ENCODE data around the gene WDR82. TPM values are rescaled to one million over a fixed set of nuclear protein-coding genes. Genes with fewer than 3 reads are reported as not detected.
A peak's percentile ranks its signal among the peaks of the same experiment; 100 is the strongest.

The WDR82 gene
- total and polyA plus RNA-seq, 12 donors, result 19.3 to 78.4 (median 69.4) TPM

DNA sequence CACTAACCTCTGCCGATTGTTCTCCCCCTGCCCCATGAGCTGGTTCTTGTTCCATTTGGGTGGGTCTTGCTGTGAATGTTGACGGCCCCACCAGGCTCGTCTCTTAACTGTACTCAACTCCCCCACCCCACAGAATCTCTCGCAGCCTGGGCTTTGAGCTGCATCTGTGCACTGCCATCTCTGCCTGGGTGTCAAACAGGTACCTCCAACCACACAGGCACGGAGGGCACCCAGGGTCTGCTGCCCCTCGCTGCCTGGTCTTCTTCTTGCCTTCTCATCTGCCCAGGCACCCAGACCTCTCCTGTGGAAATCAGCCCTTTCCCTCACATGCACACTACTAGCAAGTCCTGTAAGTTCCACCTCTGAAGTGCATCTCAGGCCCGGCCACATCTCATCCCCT is 63.1 kb downstream of the WDR82 start:
- DNase-seq (no peak), ATAC-seq (no peak)
- TF ChIP-seq, protein P1, sequence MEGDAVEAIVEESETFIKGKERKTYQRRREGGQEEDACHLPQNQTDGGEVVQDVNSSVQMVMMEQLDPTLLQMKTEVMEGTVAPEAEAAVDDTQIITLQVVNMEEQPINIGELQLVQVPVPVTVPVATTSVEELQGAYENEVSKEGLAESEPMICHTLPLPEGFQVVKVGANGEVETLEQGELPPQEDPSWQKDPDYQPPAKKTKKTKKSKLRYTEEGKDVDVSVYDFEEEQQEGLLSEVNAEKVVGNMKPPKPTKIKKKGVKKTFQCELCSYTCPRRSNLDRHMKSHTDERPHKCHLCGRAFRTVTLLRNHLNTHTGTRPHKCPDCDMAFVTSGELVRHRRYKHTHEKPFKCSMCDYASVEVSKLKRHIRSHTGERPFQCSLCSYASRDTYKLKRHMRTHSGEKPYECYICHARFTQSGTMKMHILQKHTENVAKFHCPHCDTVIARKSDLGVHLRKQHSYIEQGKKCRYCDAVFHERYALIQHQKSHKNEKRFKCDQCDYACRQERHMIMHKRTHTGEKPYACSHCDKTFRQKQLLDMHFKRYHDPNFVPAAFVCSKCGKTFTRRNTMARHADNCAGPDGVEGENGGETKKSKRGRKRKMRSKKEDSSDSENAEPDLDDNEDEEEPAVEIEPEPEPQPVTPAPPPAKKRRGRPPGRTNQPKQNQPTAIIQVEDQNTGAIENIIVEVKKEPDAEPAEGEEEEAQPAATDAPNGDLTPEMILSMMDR (IDR thresholded peaks at IDR 0.05), result no peak
- WGBS, 2 donors, result 94 to 95% methylated on average over 7 of the region's 7 CpGs
- H3K9me3 ChIP-seq, result no peaks in the 10 kb centered on the region
- H3K4me3 ChIP-seq, result no peak overlapping the region
- intact Hi-C loops (cut with DNase I), result loop anchor here in 4 of 10 donors (5.0 to 10.0 kb wide), 4 partner anchors 33 to 211 kb away; partner anchors contain the start of gene POC1A (in 2 of the 4)
- no peaks in the 10 kb centered on the region for H3K27me3 ChIP-seq
- peak overlapping the region in 8 of 10 donors; percentile 15 to 92 (median 82) for H3K27ac ChIP-seq
- H3K4me1 ChIP-seq, result peaks cover 17 to 54% (median 48%) of the 10 kb centered on the region in 9 donors
- peaks cover 0 to 60% (median 44%) of the 10 kb centered on the region in 9 donors for H3K36me3 ChIP-seq

DNA sequence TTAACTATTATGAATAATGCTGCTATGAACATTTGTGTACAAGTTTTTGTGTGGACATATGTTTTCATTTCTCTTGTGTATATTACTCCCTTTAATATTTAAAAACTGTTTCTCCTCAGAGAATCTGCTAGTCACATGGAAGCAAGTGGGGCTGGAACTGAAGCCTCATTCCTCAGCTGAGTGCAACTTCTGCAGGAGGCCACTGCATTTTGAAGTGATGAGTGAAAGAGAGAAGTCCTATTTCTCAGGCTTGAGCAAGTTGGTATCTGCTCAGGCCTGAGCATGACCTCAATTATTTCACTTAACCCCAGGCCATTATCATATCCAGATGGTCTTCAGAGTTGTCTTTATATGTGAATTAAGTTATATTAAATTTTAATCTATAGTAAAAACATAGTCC is 64.5 kb downstream of the WDR82 start:
- H3K4me3 ChIP-seq, result no peak overlapping the region
- TF ChIP-seq, protein P1 (IDR thresholded peaks at IDR 0.05), result no peak
- H3K4me1 ChIP-seq, result peaks cover 10 to 45% (median 34%) of the 10 kb centered on the region in 9 donors
- no peak overlapping the region for H3K27ac ChIP-seq
- H3K9me3 ChIP-seq, result no peaks in the 10 kb centered on the region
- no peaks in the 10 kb centered on the region for H3K27me3 ChIP-seq
- intact Hi-C loops (cut with DNase I), result loop anchor here in 4 of 10 donors (10.0 kb wide), 2 partner anchors 59 to 209 kb away; partner anchors contain the start of gene POC1A (in 1 of the 4)
- DNase-seq (no peak), ATAC-seq (no peak)
- peaks cover 0 to 75% (median 59%) of the 10 kb centered on the region in 9 donors for H3K36me3 ChIP-seq

DNA sequence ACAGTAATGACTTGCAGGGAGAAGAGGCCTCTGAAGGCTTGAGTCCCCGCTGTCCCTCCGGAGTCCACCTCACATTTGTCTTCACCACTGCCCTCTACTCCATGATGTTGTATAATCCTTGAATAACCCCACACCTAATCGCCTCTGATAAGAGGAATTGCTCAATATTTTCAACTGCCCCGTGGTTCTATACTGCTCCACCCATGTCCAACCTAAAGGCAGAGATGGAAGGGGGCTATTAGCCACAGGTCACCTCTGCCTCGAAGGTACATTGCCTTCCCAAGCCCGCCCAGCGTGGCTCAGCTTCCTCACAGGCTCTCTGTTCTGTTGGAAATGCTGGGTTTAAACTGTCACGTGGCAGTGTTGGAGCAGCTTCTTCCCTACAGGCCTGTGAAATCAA is 65.4 kb downstream of the WDR82 start:
- 76 to 93% methylated on average over 8 of the region's 8 CpGs for WGBS, 2 donors
- H3K36me3 ChIP-seq, result peaks cover 5 to 84% (median 68%) of the 10 kb centered on the region in 9 donors
- no peaks in the 10 kb centered on the region for H3K9me3 ChIP-seq
- no peak overlapping the region for H3K27ac ChIP-seq
- no peak overlapping the region for H3K4me3 ChIP-seq
- H3K4me1 ChIP-seq, result peaks cover 9 to 36% (median 25%) of the 10 kb centered on the region in 9 donors
- TF ChIP-seq, protein P1 (IDR thresholded peaks at IDR 0.05), result no peak
- no peaks in the 10 kb centered on the region for H3K27me3 ChIP-seq
- intact Hi-C loops (cut with DNase I), result loop anchor here in 4 of 10 donors (10.0 kb wide), 2 partner anchors 58 to 208 kb away; partner anchors contain the start of gene POC1A (in 1 of the 4)
- no peak for ATAC-seq
- no peak for DNase-seq

DNA sequence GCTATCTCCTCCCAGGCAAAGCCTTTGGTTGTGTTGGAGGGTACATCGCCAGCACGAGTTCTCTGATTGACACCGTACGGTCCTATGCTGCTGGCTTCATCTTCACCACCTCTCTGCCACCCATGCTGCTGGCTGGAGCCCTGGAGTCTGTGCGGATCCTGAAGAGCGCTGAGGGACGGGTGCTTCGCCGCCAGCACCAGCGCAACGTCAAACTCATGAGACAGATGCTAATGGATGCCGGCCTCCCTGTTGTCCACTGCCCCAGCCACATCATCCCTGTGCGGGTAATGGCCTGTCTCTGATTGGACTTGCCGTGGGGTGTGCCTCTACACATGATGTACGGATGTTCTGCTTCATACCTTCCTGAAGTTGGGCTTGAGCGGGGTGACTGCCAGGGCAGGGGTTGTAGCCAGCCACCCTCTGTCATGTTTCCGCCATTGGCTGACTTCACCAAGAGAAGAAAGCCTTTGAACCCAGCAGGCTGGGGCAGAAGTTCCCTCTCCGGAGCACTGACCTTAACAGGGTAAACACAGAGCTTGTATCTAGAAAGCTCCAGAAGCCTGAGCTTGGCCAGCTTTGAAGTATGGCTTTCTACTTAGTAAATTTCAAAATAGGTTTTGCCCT is 67.1 kb downstream of the WDR82 start:
- DNase-seq (no peak), ATAC-seq (no peak)
- 95% methylated on average over 18 of the region's 18 CpGs for WGBS, 2 donors
- Histone ChIP-seq H3K27ac (peak overlapping the region in 1 of 10 donors; percentile 17), H3K4me3 (no peak overlapping the region), H3K36me3 (peaks cover 5 to 100% (median 84%) of the 10 kb centered on the region in 9 donors), H3K4me1 (peaks cover 2 to 20% (median 11%) of the 10 kb centered on the region in 9 donors), H3K9me3 (no peaks in the 10 kb centered on the region), H3K27me3 (no peaks in the 10 kb centered on the region)
- intact Hi-C loops (cut with DNase I), result loop anchor here in 4 of 10 donors (10.0 kb wide), 2 partner anchors 57 to 207 kb away; partner anchors contain the start of gene POC1A (in 1 of the 4)
- TF ChIP-seq, protein P1 (IDR thresholded peaks at IDR 0.05), result no peak

Data from heart right ventricle (tissue), 16 donors.